ENCODE results near the gene LTN1.

The LTN1 gene

DNA sequence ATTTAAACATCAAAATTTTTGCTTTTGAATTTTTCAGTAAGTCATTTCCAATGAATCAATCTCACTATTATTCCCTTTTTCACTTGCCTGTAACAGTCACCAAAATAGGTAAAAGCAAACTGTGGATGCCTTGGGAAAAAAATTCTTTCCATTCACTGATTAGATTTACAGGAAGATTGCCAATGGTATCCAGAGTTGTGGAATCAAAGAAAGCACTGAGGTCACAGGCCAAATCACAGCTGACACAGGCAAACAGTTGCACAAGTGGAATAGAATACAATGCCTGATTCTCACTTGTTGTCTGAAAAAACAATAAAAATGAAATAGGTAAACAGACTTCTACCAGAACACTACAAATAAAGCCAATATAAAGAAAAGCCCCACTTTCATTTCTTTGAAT, 48.4 kb downstream of the LTN1 start:
- H3K36me3 ChIP-seq (ENCODE audit: low read length) = peaks cover 52% of the 10 kb centered on the region
- H3F3A ChIP-seq (ENCODE audit: insufficient read depth) = no peaks in the 10 kb centered on the region
- H3K9me3 ChIP-seq (ENCODE audit: insufficient read depth, low read length) = no peaks in the 10 kb centered on the region
- H3K4me2 ChIP-seq (ENCODE audit: low read depth, low read length, poor library complexity, severe bottlenecking) = no peak overlapping the region
- H3K4me3 ChIP-seq (ENCODE audit: insufficient read depth, low read length, poor library complexity, severe bottlenecking) = no peak overlapping the region
- H3K27ac ChIP-seq (ENCODE audit: low read depth, low read length) = no peak overlapping the region
- no peaks in the 10 kb centered on the region for H3K79me2 ChIP-seq (ENCODE audit: insufficient read depth, low read length)
- no peaks in the 10 kb centered on the region for H3K27me3 ChIP-seq (ENCODE audit: low read length)
- no peak for TF ChIP-seq EZH2phosphoT487 (conservative IDR thresholded peaks at IDR 0.05; ENCODE audit: low read length)
- TF ChIP-seq, protein P1, sequence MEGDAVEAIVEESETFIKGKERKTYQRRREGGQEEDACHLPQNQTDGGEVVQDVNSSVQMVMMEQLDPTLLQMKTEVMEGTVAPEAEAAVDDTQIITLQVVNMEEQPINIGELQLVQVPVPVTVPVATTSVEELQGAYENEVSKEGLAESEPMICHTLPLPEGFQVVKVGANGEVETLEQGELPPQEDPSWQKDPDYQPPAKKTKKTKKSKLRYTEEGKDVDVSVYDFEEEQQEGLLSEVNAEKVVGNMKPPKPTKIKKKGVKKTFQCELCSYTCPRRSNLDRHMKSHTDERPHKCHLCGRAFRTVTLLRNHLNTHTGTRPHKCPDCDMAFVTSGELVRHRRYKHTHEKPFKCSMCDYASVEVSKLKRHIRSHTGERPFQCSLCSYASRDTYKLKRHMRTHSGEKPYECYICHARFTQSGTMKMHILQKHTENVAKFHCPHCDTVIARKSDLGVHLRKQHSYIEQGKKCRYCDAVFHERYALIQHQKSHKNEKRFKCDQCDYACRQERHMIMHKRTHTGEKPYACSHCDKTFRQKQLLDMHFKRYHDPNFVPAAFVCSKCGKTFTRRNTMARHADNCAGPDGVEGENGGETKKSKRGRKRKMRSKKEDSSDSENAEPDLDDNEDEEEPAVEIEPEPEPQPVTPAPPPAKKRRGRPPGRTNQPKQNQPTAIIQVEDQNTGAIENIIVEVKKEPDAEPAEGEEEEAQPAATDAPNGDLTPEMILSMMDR (IDR thresholded peaks at IDR 0.05; ENCODE audit: insufficient read depth, low read length, poor library complexity, severe bottlenecking) = no peak
- H3K9ac ChIP-seq (ENCODE audit: low read length) = no peak overlapping the region
- no peak overlapping the region for H2AFZ ChIP-seq (ENCODE audit: low read depth, low read length, severe bottlenecking)
- H3K9me2 ChIP-seq (replicated peaks; ENCODE audit: insufficient read depth, low read length) = no peaks in the 10 kb centered on the region
- H4K20me1 ChIP-seq (ENCODE audit: low read depth, low read length) = no peaks in the 10 kb centered on the region

DNA sequence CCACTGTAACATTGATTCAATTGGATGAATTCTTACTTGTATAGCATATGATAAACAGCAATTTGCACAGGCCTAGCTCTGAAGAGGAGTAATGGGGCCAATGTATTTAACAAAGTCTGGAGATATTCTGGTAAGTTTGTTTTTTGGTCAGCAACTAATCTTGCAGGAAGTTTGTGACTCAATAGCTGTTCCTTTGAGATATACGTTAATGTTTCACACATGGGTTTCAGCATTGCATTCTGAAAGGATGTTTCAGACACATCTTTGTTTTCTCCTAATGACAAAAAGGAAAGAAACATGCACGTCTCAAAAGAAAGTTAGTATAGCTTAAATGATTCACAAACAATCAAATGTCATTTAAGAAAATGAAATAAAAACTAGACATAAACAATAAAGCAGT, 49.0 kb downstream of the LTN1 start:
- Histone ChIP-seq H3K4me3 (ENCODE audit: insufficient read depth, low read length, poor library complexity, severe bottlenecking) (no peak overlapping the region), H4K20me1 (ENCODE audit: low read depth, low read length) (no peaks in the 10 kb centered on the region), H3K79me2 (ENCODE audit: insufficient read depth, low read length) (no peaks in the 10 kb centered on the region), H3F3A (ENCODE audit: insufficient read depth) (no peaks in the 10 kb centered on the region), H3K36me3 (ENCODE audit: low read length) (peaks cover 56% of the 10 kb centered on the region), H3K27me3 (ENCODE audit: low read length) (no peaks in the 10 kb centered on the region), H3K9ac (ENCODE audit: low read length) (no peak overlapping the region), H3K9me2 (replicated peaks; ENCODE audit: insufficient read depth, low read length) (no peaks in the 10 kb centered on the region), H3K9me3 (ENCODE audit: insufficient read depth, low read length) (no peaks in the 10 kb centered on the region), H3K27ac (ENCODE audit: low read depth, low read length) (no peak overlapping the region), H2AFZ (ENCODE audit: low read depth, low read length, severe bottlenecking) (no peak overlapping the region), H3K4me2 (ENCODE audit: low read depth, low read length, poor library complexity, severe bottlenecking) (no peak overlapping the region)
- no peak for TF ChIP-seq EZH2phosphoT487 (conservative IDR thresholded peaks at IDR 0.05; ENCODE audit: low read length)
- TF ChIP-seq, protein P1 (IDR thresholded peaks at IDR 0.05; ENCODE audit: insufficient read depth, low read length, poor library complexity, severe bottlenecking) = no peak

DNA sequence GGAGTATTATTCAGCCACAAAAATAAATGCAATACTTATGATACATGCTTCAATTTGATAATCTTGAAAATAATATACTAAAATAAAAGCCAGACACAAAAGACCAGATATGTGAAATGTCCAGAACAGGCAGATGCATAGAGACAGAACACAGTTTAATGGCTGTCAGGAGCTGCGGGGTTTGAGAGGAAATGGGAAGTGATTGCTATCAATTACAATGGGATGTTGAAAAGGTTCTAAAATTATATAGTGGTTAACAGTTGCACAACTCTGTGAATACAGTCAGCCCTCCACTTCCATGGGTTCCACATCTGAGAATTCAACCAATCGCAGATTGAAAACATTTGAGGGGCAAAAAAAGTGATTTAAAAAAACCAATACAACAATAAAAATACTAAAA, 54.0 kb downstream of the LTN1 start:
- no peak overlapping the region for H3K4me3 ChIP-seq (ENCODE audit: insufficient read depth, low read length, poor library complexity, severe bottlenecking)
- no peak overlapping the region for H3K4me2 ChIP-seq (ENCODE audit: low read depth, low read length, poor library complexity, severe bottlenecking)
- no peaks in the 10 kb centered on the region for H3K9me2 ChIP-seq (replicated peaks; ENCODE audit: insufficient read depth, low read length)
- H3K9me3 ChIP-seq (ENCODE audit: insufficient read depth, low read length) = no peaks in the 10 kb centered on the region
- no peak overlapping the region for H2AFZ ChIP-seq (ENCODE audit: low read depth, low read length, severe bottlenecking)
- no peaks in the 10 kb centered on the region for H3K79me2 ChIP-seq (ENCODE audit: insufficient read depth, low read length)
- no peak for TF ChIP-seq EZH2phosphoT487 (conservative IDR thresholded peaks at IDR 0.05; ENCODE audit: low read length)
- TF ChIP-seq, protein P1 (IDR thresholded peaks at IDR 0.05; ENCODE audit: insufficient read depth, low read length, poor library complexity, severe bottlenecking) = no peak
- no peaks in the 10 kb centered on the region for H4K20me1 ChIP-seq (ENCODE audit: low read depth, low read length)
- peaks cover 47% of the 10 kb centered on the region for H3K36me3 ChIP-seq (ENCODE audit: low read length)
- H3K27ac ChIP-seq (ENCODE audit: low read depth, low read length) = no peak overlapping the region
- H3K27me3 ChIP-seq (ENCODE audit: low read length) = no peaks in the 10 kb centered on the region
- no peak overlapping the region for H3K9ac ChIP-seq (ENCODE audit: low read length)
- no peaks in the 10 kb centered on the region for H3F3A ChIP-seq (ENCODE audit: insufficient read depth)

Data from SU-DHL-6 (cell line).